ENCODE measurements around the gene GDPD5. TPM values are rescaled to one million over a fixed set of nuclear protein-coding genes. Genes with fewer than 3 reads are reported as not detected.

The GDPD5 gene, protein sequence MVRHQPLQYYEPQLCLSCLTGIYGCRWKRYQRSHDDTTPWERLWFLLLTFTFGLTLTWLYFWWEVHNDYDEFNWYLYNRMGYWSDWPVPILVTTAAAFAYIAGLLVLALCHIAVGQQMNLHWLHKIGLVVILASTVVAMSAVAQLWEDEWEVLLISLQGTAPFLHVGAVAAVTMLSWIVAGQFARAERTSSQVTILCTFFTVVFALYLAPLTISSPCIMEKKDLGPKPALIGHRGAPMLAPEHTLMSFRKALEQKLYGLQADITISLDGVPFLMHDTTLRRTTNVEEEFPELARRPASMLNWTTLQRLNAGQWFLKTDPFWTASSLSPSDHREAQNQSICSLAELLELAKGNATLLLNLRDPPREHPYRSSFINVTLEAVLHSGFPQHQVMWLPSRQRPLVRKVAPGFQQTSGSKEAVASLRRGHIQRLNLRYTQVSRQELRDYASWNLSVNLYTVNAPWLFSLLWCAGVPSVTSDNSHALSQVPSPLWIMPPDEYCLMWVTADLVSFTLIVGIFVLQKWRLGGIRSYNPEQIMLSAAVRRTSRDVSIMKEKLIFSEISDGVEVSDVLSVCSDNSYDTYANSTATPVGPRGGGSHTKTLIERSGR
- total RNA-seq: 0.79 and 1.4 TPM in 2 replicates

GRCh38 chr11:75525433-75526191 is at the start of gene GDPD5:
Gene GDPD5, minus strand, starts transcription at chr11:75525941. Its CDS starts 48,206 bp downstream, at chr11:75477735.

GRCh38 chr11:75562048-75562835 is 36.5 kb upstream of the GDPD5 start, which contains the start of gene SERPINH1:
Gene SERPINH1, plus strand, starts transcription at chr11:75562253. Its CDS starts 4,097 bp downstream, at chr11:75566350.

DNA sequence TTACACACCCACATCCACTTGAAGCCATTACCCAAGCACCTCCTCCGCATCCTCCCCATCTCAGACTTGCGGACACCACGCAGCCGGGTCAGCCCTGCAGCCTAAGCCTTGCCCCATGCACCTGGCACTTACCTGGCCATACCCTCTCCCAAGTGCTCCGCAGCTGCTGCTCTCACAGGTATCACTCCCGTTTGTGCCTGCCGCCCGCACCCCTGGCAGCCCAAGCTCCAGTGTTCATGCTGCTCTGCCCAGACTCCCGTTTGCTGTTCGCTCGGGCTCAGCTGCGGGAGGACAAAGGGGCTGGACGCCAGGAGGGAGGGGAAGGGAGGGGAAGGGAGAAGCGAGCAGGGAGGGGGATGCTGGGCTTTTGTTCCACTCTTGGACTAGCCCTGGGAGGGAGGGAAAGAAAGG is 92.8 kb downstream of the GDPD5 start, which contains the start of gene KLHL35:
TSS of gene KLHL35 (minus strand) at position 293 of the 411 bp plus-strand sequence. CDS start 2,574 bp downstream, outside the sequence.

DNA sequence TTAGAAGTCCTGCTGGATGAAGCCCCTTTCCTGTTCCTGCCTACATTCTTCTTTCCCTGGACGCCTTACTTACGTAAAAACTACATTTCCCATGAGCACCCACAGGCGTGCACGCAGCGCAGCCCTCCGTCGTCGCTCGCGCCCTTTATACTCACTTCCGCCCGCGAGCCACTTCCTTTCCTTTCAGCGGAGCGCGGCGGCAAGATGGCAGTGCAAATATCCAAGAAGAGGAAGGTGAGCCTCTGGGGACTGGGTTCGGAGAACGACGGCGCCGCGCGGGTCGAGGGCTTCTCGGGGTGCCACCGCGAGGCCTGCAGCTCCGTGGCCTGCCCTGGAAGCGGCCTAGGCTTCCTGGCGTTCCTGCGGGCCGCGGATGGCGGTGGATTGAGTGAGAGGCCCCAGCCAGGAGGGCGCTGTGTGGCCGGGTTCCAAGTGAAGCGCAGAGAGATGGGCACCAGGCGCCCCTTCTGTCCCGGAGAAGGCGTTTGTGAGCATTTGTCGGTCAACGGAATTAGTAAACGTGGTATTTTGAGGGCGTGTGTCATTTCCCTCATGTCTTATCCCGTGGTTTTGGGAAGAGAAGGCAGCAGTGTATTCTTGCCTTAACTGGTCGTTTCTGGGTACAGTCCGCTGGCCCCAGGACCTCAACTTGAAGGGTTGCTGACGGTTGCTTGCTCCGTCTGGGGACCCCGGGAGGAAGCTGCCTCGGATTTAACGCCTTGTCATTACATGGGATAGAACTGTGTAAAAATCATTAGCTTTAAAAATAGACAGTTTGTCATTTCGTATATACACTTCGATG is 126.2 kb downstream of the GDPD5 start, which contains the start of gene RPS3:
TSS of gene RPS3 (plus strand) at position 175 of the 802 bp plus-strand sequence. CDS start at position 205, 30 bp downstream.

Other genes starting within 250 kb of the GDPD5 start
- gene ARRB1, start 174.3 kb downstream of the GDPD5 start, total RNA-seq: 26.3 and 62.9 TPM in 2 replicates
- gene RPS3, start 126.4 kb downstream of the GDPD5 start, total RNA-seq: 2,288 and 3,828 TPM in 2 replicates
- gene KLHL35, start 92.7 kb downstream of the GDPD5 start, total RNA-seq: 0.43 and 2.5 TPM in 2 replicates
- gene SERPINH1, start 36.3 kb upstream of the GDPD5 start, total RNA-seq: 484 and 891 TPM in 2 replicates
- 0.86 and 1.3 TPM in 2 replicates for gene MAP6, start 143.1 kb upstream of the GDPD5 start, total RNA-seq
- gene MOGAT2, start 191.9 kb upstream of the GDPD5 start, total RNA-seq: under 0.01 TPM in 1 of 2 replicates, not detected in the other
- gene DGAT2, start 242.8 kb upstream of the GDPD5 start, total RNA-seq: 6.9 and 13.4 TPM in 2 replicates